ENCODE data around the gene USF3. TPM values are rescaled to one million over a fixed set of nuclear protein-coding genes. Genes with fewer than 3 reads are reported as not detected.

The USF3 gene
- total RNA-seq, 1 donor from 2014 or later: 12.0 TPM

DNA sequence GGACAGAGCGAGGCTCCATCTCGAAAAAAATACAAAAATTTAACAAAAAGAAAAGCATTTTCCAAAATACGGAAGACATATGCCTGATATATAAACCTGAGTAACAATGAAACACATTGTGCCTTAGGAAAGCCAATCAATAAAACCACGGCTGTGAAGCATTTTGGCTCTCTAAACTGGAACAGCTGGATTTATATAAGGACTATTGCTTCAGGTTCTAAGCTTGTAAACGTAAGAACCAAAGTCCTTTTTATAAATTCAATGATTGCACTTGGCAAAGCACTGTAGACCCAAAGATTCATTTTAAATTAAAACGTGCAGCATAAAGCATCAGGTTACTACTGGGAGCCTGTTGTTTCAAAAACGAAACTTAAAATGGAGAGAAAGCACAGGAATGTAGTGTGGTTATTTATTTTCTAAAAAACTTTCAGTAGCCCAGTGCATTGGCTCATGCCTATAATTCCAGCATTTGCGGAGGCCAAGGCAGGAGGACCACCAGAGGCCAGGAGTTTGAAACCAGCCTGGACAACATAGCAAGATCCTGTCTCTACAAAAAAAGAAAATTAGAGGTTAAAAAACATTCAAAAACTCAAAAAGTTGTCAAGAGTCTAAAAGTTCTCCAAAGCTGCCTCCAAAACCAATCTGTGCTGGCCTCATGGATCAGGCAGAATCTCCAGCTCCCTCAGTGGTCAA is 61.5 kb downstream of the USF3 start:
- Mint-ChIP-seq H3K27me3 (ENCODE audit: unreplicated experiment) (peaks cover 12% of the 10 kb centered on the region), H3K4me1 (ENCODE audit: unreplicated experiment) (no peaks in the 10 kb centered on the region), H3K4me3 (ENCODE audit: unreplicated experiment) (no peak overlapping the region), H3K27ac (ENCODE audit: unreplicated experiment) (no peak overlapping the region), H3K9me3 (ENCODE audit: unreplicated experiment) (no peaks in the 10 kb centered on the region), H3K36me3 (ENCODE audit: unreplicated experiment) (no peaks in the 10 kb centered on the region)
- no peak for DNase-seq (ENCODE audit: extremely low spot score, unreplicated experiment)
- TF ChIP-seq, protein P1, sequence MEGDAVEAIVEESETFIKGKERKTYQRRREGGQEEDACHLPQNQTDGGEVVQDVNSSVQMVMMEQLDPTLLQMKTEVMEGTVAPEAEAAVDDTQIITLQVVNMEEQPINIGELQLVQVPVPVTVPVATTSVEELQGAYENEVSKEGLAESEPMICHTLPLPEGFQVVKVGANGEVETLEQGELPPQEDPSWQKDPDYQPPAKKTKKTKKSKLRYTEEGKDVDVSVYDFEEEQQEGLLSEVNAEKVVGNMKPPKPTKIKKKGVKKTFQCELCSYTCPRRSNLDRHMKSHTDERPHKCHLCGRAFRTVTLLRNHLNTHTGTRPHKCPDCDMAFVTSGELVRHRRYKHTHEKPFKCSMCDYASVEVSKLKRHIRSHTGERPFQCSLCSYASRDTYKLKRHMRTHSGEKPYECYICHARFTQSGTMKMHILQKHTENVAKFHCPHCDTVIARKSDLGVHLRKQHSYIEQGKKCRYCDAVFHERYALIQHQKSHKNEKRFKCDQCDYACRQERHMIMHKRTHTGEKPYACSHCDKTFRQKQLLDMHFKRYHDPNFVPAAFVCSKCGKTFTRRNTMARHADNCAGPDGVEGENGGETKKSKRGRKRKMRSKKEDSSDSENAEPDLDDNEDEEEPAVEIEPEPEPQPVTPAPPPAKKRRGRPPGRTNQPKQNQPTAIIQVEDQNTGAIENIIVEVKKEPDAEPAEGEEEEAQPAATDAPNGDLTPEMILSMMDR (IDR thresholded peaks at IDR 0.05): no peak

DNA sequence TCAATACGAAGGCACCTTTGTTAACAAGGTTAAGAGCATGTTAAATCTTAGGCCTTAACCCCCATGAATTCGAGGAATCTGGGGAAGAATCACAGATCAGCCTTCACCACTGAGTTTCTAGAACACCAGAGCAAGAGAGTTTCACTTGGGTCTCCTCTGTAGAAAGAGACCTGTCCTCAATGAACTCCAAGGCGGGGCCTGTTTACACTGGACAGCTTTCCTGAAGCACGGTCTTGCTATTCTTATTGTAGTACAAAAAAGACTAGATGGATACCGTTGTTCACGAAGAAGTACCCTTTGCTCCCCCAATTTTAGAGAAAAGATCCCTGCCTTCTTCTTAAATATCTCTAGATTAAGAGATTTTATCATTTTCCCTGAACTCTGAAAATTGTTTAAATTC is 64.9 kb downstream of the USF3 start:
- Mint-ChIP-seq H3K4me3 (ENCODE audit: unreplicated experiment) (no peak overlapping the region), H3K9me3 (ENCODE audit: unreplicated experiment) (no peaks in the 10 kb centered on the region), H3K36me3 (ENCODE audit: unreplicated experiment) (no peaks in the 10 kb centered on the region), H3K4me1 (ENCODE audit: unreplicated experiment) (peaks cover 6% of the 10 kb centered on the region), H3K27ac (ENCODE audit: unreplicated experiment) (no peak overlapping the region), H3K27me3 (ENCODE audit: unreplicated experiment) (peaks cover 14% of the 10 kb centered on the region)
- no peak for DNase-seq (ENCODE audit: extremely low spot score, unreplicated experiment)
- TF ChIP-seq, protein P1 (IDR thresholded peaks at IDR 0.05): no peak

- Mint-ChIP-seq H3K9me3 (ENCODE audit: unreplicated experiment) (no peaks in the 10 kb centered on the region), H3K27ac (ENCODE audit: unreplicated experiment) (no peak overlapping the region), H3K36me3 (ENCODE audit: unreplicated experiment) (no peaks in the 10 kb centered on the region), H3K4me3 (ENCODE audit: unreplicated experiment) (no peak overlapping the region), H3K4me1 (ENCODE audit: unreplicated experiment) (peaks cover 10% of the 10 kb centered on the region), H3K27me3 (ENCODE audit: unreplicated experiment) (peaks cover 19% of the 10 kb centered on the region)
- DNase-seq (ENCODE audit: extremely low spot score, unreplicated experiment): no peak
- TF ChIP-seq, protein P1 (IDR thresholded peaks at IDR 0.05): no peak
Observed at GRCh38 chr3:113630956-113631542, 65.4 kb downstream of the USF3 start.

DNA sequence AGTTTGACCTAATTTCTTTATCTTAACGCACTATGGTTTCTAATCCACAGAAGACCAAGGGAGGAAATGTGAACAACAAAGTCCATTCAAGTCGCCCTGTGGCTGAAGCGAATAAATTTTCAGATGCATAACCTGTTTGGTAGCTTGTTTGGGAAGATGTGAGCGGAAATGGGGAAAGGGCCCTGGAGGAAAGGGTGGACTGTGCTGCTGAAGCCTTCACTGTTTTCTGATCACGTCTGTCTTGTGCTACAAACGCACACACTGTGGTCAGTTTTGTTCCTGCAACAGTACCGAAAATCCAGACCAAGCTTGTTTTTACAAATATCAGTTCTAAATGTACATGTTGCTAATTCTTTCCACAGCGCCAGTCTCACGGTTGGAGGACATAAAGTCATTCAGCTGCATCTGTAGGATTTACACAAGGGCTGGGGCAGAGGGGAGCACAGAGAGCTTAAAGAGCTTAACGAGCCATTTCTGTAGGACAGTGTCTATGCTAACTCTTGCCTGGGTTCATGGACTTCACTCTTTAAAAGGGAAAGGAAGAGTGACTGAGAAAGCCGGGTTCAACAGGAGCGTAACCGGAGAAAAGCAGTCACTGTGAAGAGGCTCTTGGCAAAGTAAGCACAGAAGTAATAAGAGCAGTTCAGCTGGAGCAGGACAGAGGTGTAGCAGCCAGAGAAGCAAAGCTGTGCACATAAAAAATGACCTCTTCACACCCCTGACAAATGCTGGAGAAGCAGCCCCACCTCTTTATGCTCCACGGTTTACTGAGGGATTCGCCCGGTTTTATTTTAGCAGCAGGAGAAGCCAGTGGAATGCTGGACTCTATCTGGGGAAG is 66.6 kb downstream of the USF3 start:
- Mint-ChIP-seq H3K9me3 (ENCODE audit: unreplicated experiment) (no peaks in the 10 kb centered on the region), H3K27ac (ENCODE audit: unreplicated experiment) (no peak overlapping the region), H3K4me3 (ENCODE audit: unreplicated experiment) (no peak overlapping the region), H3K27me3 (ENCODE audit: unreplicated experiment) (peaks cover 28% of the 10 kb centered on the region), H3K4me1 (ENCODE audit: unreplicated experiment) (peaks cover 11% of the 10 kb centered on the region), H3K36me3 (ENCODE audit: unreplicated experiment) (no peaks in the 10 kb centered on the region)
- TF ChIP-seq, protein P1 (IDR thresholded peaks at IDR 0.05): no peak
- DNase-seq (ENCODE audit: extremely low spot score, unreplicated experiment): no peak

DNA sequence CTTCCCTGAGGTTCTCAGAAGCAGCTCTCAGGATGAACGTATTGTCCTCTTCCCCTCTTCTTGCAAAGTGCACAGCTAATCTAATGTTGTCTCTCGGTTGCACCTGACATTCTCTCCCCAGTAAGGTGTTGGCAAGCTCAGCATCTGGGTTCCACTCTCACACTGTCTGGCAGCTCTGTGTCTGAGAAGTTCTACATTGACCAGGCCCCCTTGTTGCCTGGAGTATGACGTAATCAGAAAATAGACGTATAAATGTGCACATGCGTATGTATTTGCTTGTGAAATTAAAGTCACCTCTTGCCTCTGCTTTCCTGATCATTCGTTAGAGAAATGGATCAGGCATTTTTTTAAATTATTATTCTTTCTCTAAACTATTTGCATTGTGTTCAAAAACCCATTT is 67.7 kb downstream of the USF3 start:
- no peaks in the 10 kb centered on the region for H3K36me3 Mint-ChIP-seq (ENCODE audit: unreplicated experiment)
- peaks cover 33% of the 10 kb centered on the region for H3K27me3 Mint-ChIP-seq (ENCODE audit: unreplicated experiment)
- TF ChIP-seq, protein P1 (IDR thresholded peaks at IDR 0.05): no peak
- H3K27ac Mint-ChIP-seq (ENCODE audit: unreplicated experiment): no peak overlapping the region
- no peaks in the 10 kb centered on the region for H3K9me3 Mint-ChIP-seq (ENCODE audit: unreplicated experiment)
- H3K4me1 Mint-ChIP-seq (ENCODE audit: unreplicated experiment): peaks cover 11% of the 10 kb centered on the region
- no peak overlapping the region for H3K4me3 Mint-ChIP-seq (ENCODE audit: unreplicated experiment)
- no peak for DNase-seq (ENCODE audit: extremely low spot score, unreplicated experiment)
